ENCODE data around the gene TRAIP.
"Not testable (repeated sequence)": the region's sequence is repeated elsewhere in the genome, so short reads cannot be mapped to it uniquely, and the experiment has no call there.

Gene TRAIP

GRCh38 chr3:49856181-49857005 lies at the start of gene TRAIP:
Gene TRAIP, minus strand, starts transcription at chr3:49856564. Its CDS starts 111 bp downstream, at chr3:49856453.
- DNase-seq = peak; percentile 35

- DNase-seq = not testable (repeated sequence)
Measured at GRCh38 chr3:49904448-49904847, 48.1 kb upstream of the TRAIP start.

GRCh38 chr3:49903451-49904424 lies 47.4 kb upstream of the TRAIP start, which contains the start of gene MST1R:
Gene MST1R, minus strand, starts transcription at chr3:49903873. Its CDS starts 264 bp downstream, at chr3:49903609.
- no peak for DNase-seq

- no peak for DNase-seq
Measured at GRCh38 chr3:49902511-49903345, 46.4 kb upstream of the TRAIP start.

- DNase-seq = no peak
Measured at GRCh38 chr3:49901366-49902339, 45.3 kb upstream of the TRAIP start.

GRCh38 chr3:49900491-49901153 lies 44.3 kb upstream of the TRAIP start:
- DNase-seq = no peak

GRCh38 chr3:49899815-49900214 lies 43.5 kb upstream of the TRAIP start:
- DNase-seq = no peak

- DNase-seq = no peak
Measured at GRCh38 chr3:49898991-49899390, 42.6 kb upstream of the TRAIP start.

GRCh38 chr3:49896345-49896744 lies 40.0 kb upstream of the TRAIP start:
- no peak for DNase-seq

- no peak for DNase-seq
Measured at GRCh38 chr3:49895791-49896190, 39.4 kb upstream of the TRAIP start.

- DNase-seq = no peak
Measured at GRCh38 chr3:49889296-49889695, 32.9 kb upstream of the TRAIP start.

GRCh38 chr3:49886922-49887265 lies 30.5 kb upstream of the TRAIP start:
- DNase-seq = no peak

GRCh38 chr3:49883998-49884397 lies 27.6 kb upstream of the TRAIP start:
- no peak for DNase-seq

- DNase-seq = no peak
Measured at GRCh38 chr3:49882166-49882565, 25.8 kb upstream of the TRAIP start.

- DNase-seq = no peak
Measured at GRCh38 chr3:49880581-49881315, 24.4 kb upstream of the TRAIP start.

GRCh38 chr3:49879721-49880120 lies 23.4 kb upstream of the TRAIP start:
- no peak for DNase-seq

GRCh38 chr3:49878686-49879085 lies 22.3 kb upstream of the TRAIP start:
- no peak for DNase-seq

GRCh38 chr3:49877716-49878115 lies 21.4 kb upstream of the TRAIP start:
- no peak for DNase-seq

GRCh38 chr3:49876567-49876966 lies 20.2 kb upstream of the TRAIP start:
- no peak for DNase-seq

- DNase-seq = no peak
Measured at GRCh38 chr3:49873623-49874022, 17.3 kb upstream of the TRAIP start.
